GM18858 (cell line): ENCODE measurements around the gene ATP1A4.

ENCODE experiments used
- ATAC-seq: cut with Tn5 transposase; IDR thresholded peaks from one replicate; pipeline ENCODE4 v1.9.1; 2021; ENCODE audit not compliant: unreplicated experiment

ATP1A4 gene

DNA sequence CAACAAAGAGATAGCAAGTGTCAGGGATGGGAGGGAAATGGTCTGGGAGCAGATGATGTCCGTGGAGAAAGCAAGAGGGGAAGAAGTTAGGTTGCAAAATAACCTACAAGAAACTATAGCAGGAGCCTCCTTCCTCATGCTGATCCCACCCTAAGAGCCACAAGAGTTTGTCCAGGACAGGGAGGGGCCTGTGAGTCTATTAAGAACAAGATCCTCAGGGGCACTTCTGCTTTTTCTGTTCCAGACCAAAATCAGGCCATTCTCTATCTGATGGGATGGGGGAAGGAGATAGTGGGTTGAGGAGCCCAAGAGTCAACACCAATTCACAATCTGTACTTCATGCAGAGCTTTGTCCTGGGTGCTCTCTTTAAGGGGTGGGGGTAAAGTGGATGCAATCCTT lies 7.7 kb upstream of the ATP1A4 start:
- no peak for ATAC-seq

DNA sequence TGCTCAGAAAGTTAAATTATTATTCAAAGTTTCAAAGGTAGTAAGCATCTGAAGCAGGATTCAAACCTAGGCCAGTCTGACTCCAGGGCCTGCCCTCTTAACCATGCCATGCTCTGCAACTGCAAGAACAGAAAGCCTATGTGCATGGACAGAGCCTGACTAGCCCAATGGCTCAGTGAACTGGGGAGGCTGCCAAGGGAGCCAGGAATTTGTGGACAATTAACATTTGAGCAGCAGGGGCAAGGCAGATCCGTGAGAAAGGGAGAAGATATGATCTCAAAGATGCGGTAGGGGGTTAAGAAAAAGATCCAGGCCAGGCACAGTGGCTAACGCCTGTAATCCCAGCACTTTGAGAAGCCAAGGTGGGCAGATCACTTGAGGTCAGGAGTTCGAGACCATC lies 6.5 kb upstream of the ATP1A4 start:
- no peak for ATAC-seq

DNA sequence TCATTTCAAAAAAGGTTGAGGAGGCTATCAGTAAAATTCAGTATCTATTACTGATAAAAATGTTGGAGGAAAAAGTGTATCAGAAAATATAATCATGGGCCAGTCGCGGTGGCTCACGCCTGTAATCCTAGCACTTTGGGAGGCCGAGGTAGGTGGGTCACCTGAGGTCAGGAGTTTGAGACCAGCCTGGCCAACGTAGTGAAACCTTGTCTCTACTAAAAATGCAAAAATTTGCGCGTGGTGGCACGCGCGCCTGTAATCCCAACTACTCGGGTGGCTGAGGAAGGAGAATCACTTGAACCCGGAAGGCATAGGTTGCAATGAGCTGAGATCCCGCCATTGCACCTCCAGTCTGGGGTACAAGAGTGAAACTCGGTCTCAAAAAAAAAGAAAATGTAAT lies 5.3 kb upstream of the ATP1A4 start:
- no peak for ATAC-seq

DNA sequence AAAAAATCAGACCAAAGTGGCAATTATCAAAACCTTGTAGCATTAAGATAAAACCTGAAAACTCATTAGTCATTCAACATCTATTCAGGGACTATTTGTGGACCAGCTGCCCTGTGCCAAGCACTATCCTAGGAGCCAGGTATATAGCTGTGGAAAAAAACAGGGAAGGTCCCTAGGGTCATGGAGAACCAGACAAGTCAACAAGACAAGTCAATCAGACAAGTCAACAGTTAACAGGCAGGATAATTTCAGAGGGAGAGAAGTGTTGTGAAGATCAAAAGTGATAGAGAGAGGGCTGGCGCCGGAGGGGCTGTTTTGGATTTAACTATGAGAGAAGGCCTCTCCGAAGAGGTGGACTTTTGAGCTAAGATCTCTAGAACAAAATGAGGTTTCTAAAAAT lies 3.3 kb upstream of the ATP1A4 start:
- ATAC-seq, result no peak

DNA sequence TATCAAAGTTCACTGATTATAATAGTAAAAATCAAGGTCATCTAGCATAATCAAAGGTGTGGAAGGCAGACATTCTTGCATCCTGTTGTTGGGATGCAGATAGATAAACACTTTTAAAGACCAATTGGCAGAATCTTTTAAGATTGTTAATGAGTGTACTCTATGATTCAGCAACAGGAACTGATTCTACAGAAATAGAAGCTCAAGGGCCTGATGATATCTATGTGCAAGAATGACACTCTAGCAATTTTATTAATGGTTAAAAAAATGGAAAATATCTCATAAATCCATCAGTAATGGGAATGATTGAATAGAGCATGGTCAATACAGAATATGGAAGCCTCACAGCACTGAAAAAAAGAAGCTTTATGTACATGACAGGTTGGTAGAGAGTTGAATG lies 2.2 kb upstream of the ATP1A4 start:
- no peak for ATAC-seq

DNA sequence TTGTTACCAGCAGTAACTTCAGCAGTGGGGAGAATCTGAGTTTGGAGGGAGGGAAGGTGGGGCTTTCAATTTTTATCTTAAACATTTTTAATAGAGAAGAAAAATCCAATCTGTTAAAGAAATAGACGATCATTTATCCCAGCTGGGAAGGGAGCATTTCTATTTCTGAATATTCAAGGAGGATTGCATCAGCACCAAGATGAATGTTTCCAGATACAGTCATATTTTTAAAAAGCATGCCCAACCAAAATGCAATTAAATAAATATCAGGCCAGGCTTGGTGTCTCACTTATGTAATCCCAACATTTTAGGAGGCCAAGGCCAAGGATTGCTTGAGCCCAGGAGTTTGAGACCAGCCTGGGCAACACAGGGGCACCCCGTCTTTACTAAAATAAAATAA lies 1.7 kb upstream of the ATP1A4 start:
- ATAC-seq, result no peak

DNA sequence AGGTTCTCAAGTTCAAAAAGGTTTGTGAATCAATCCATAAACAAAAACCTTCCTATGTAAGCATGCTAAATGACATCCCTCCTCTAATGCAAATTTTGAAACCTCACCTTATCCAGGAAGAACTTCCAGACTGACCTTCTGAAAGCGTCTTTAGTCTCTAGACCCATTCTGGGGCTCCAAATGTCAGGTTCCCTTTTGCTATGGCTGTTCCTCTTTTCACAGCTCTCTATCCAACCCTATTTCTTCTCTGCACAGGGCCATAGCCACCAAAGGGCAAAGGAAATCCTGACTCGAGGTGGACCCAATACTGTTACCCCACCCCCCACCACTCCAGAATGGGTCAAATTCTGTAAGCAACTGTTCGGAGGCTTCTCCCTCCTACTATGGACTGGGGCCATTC lies 3.4 kb downstream of the ATP1A4 start:
- no peak for ATAC-seq

DNA sequence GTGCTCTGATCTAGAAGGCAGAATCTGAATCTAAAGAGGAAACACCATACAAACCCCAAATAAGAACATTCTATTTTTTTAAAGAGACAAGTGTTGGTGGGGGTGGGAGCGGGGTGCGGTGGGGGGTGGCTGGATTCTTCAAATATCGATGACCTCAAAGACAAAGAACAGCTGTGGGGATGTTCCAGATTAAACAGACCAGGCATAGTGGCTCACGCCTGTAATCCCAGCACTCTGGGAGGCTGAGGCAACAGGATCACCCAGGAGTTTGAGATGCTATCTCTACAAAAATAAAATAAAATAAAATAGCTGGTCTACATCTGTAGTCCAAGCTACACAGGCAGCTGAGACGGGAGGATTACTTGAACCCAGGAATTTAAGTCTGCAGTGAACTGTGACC lies 5.0 kb downstream of the ATP1A4 start:
- ATAC-seq, result no peak

DNA sequence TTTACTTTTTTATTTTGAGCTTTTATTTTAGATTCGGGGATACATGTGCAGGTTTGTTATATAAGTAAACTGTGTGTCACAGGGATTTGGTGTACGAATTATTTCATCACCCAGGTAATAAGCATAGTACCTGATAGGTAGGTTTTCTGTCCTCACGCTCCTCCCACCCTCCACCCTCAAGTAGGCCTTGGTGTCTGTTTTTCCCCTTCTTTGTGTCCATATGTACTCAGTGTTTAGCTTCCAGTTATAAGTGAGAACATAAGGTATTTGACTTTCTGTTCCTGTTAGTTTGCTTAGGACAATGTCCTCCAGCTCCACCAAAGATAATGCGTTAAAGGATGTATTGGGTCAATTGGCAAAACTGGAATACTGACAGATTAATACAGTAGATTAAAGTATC lies 5.8 kb downstream of the ATP1A4 start:
- no peak for ATAC-seq

DNA sequence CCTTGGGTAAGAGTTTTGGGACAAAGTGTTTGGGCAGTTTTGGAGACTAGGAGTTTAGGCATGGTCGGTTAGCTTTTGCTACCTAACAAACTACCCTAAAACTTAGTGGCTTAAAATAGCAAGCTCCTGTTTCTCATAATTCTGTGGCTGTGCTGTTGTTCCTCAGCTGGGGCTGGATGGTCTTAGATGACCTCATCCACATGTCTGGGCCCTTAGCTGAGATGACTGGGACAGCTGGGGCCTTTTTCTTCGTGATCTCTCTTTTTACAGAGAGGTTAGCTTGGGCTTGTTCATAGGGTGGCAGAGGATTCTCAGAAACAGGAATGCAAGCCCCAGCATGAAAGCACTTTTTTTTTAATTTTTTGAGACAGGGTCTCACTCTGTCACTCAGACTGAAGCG lies 6.6 kb downstream of the ATP1A4 start:
- ATAC-seq, result no peak

DNA sequence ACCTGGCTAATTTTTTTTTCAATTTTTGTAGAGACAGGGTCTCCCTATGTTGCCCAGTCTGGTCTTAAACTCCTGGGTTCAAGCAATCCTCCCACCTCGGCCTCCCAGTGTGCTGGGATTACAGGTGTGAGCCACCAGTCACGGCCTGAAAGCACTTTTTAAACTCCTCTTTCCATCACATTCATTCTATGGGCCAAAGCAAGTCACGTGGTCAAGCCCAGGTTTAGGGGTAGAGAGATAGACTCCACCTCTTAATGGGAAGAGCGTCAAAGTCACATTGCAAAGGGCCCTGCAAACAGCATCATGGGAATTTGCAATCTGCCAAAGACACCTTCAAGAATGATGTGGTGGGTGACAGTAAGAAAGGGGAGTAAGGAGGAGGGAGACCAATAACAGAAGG lies 7.1 kb downstream of the ATP1A4 start:
- no peak for ATAC-seq

DNA sequence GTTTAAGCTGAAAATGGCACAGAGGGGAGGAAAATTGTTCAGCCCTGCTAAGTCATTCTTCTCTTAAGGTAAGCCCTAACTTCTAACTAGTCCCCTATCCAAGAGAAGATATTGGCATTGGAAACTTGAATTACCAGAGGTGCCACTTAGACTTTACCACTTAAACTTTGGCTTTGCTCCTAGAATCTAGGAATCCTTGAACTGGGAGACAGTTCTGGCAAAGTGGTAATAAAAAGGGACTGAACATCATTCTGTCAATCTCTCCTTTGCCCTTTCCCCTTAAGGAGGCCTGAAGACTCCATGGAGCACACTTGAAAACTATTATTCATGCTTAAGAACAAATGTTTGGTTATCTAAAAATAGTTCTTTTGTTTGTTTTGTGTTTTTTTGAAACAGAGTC lies 8.4 kb downstream of the ATP1A4 start:
- ATAC-seq, result no peak

DNA sequence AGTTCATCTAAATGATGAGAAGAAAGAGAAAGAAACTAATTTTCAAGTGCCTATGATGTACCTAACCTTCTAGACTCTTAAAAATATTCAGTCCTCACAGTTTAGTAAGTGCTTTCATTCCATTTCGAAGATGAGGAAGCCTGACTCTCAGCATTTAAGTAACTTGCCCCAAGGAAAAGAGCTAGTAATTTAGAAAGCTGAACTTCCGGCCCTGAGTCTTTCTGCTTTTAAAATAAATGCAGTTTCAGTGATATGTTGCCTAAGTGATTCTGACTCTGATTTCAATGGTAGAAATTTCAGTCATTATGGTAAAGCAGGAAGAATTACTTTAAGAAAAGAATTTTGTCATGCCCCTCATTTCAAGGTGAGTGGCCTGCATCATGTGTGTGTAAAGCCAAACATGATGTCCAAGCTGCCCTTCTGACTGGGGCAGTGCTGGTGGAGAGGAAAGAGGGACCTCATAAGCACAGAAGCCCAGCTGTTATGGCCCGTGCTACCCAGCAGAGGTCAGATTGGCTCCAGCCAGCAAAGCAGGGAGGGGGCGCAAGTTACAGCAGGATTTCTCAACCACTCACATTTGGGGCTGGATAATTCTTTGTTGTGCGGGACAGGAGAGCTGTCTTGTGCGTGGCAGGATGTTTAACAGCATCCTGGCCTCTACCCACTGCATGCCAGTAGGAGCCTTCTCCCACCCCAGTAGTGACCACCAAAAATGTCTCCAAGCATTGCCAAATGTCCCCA lies 10.7 kb downstream of the ATP1A4 start:
- ATAC-seq, result no peak

DNA sequence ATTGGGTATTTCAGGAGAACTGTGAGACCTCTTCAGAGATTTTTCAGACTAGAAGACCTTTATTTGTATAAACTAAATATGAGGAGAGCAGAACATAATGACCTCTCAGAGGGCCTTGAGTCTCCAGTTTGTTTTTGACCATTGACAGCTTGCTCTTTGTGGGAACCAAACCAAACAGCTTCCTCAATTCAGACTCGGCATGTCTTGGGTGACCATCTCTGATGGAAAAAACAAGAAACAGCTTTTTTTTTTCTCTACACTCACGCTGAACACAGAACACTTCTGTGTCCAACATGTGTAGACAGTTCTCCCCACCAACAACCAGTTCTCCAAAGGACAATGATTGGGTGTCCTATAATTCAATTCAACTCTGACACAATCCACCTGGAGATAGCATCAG lies 11.5 kb downstream of the ATP1A4 start:
- ATAC-seq, result no peak

DNA sequence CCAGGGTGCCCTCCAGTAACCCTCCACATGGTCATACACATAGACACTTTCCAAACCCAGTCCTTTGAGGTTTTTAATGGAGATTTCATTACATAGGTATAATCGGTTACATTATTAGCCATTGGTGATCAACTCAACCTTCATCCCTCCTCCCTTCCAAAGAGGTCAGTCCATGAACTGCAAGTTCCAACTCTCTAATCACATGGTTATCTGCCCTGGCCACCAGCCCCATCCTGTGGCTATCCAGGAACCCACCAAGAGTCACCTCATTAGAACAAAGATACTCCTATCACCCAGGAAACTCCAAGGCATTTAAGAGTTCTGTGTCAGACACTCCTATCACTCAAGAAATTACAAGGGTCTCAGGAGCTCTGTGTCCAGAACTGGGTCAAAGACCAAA lies 12.2 kb downstream of the ATP1A4 start:
- no peak for ATAC-seq

DNA sequence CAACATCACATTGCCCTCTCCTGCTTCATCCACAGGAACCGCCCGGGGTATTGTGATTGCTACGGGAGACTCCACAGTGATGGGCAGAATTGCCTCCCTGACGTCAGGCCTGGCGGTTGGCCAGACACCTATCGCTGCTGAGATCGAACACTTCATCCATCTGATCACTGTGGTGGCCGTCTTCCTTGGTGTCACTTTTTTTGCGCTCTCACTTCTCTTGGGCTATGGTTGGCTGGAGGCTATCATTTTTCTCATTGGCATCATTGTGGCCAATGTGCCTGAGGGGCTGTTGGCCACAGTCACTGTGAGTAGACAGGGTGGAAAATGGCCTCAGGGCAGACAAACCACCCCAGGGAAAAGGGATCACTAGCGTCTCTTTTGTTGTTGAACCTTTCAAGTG lies 12.7 kb downstream of the ATP1A4 start:
- no peak for ATAC-seq

DNA sequence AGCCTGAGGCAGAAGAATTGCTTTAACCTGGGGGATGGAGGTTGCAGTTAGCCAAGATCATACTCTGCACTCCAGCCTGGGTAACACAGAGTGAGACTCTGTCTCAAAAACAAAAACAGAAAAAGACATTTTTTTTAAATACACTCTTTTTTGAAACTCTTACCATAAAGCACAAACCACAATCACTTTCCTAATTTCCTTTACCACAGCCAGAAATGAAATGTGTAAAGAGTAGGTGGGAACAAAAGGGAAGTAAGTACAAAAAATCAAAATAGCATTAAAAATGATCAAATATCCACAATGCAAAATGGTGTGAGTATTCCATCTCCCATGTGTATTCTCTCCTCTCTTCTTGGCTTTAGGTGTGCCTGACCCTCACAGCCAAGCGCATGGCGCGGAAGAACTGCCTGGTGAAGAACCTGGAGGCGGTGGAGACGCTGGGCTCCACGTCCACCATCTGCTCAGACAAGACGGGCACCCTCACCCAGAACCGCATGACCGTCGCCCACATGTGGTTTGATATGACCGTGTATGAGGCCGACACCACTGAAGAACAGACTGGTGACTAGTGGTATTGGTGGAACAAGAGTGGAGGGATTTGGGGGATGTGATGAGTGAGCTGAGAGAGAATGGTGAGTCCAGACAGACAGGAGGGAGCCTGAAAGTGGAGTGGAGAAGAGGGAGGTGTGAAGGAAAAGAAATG lies 14.9 kb downstream of the ATP1A4 start:
- no peak for ATAC-seq

DNA sequence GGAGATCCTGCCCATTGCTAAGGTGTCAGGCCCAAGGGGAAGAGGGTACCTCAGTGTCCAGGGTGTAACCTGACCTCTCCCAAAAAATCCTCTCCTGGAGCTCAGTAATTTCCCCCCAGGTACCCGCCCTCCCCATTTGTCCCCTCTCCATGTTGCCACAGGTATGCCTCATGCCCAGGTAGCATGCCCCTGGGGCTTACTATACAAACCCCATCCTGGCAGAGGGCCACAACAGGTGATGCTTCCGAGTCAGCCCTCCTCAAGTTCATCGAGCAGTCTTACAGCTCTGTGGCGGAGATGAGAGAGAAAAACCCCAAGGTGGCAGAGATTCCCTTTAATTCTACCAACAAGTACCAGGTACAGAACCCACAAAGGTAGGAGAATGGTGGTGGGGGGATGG lies 15.7 kb downstream of the ATP1A4 start:
- no peak for ATAC-seq

DNA sequence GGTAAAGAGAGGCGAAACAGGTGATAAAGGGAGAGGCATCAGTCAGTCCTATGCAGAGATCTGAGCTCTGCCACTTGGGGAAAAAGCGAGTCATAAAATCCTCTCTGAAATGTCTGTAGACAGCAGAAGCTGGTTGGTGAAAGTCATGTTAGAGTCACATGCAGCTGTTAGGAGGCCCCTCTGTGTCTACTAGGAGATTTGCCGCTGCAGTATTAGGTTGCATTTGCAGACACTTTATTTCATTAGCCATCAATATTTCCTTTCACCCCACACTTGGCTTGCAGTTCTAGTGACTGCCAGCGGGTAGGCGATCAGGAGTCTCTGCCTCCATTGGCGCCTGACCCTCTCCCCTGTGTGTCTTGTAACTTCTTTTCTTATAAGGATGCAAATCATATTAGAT lies 16.2 kb downstream of the ATP1A4 start:
- no peak for ATAC-seq

DNA sequence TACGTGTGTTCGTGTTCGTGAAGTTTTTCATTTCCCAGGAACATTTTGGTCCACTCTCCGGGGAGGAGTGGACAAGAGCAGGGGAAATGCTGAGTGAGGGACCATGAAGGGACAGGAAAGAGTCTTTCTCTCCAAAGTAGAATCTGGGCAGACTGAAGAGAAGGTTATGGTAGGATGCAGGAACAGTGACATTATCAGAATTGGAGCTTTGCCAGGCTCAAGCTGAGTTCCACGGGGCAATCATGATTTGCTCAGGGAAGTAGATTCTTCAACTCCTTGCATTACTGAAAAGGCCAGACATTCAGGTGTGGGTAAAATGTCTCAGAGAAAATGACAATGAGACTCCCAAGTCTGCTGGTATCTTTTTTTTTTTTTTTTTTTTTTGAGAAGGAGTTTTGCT lies 16.6 kb downstream of the ATP1A4 start:
- no peak for ATAC-seq

DNA sequence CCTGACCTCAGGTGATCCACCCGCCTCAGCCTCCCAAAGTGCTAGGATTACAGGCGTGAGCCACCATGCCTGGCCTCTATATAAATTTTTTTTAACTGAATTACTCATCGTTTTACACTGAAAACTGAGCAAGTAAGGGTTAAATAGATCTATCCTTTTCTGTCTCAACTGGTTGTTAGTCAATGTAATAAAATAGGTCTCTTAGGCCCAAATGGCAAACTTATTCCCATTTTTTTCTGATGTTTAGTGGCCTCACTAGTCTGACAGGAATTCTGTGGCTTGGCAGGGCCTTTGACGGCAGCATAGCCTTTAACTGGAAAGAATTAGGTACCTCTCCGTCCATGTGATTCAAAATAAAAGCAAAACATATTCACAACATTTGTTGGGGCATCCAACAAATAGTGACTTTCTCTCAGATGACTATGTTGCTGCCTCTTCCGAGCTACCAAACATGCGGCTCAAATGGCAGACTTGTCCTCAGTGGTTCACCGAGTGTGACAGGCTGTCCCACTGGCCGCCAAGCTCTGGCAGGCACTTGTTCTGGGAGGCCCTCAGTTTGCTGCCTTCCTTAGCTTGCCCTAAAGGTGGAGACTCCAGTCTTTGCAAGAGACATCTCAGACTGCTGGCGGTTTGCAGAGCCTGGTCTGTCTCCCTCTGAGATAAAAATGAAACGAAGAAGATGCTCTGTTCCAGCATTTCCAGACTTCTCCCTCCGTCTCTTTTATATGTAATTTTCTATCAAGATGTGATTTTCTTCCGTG lies 17.4 kb downstream of the ATP1A4 start:
- ATAC-seq, result no peak
